K562 (cell line): Measurements from ENCODE around the gene NFIC. TPM values are rescaled to one million over a fixed set of nuclear protein-coding genes. Genes with fewer than 3 reads are reported as not detected.

Experiments used
- CC2D1A ChIP-seq: fragments of 450-650 bp; IDR thresholded peaks from 2 replicates; pipeline ENCODE4 v1.6.1; 2017; ENCODE audit warnings: mild to moderate bottlenecking
- CEBPG ChIP-seq, 3 experiments: fragments of 200-800 bp in 1 of 3; sonication (Bioruptor generic) in 1 of 3; sonication (generic) in 1 of 3; formaldehyde crosslinking in 1 of 3; IDR thresholded peaks in 2 of 3; conservative IDR thresholded peaks in 1 of 3; 2 replicates each; pipeline versions ENCODE4 v1.6.1 to v1.8.0; 2016 to 2022; ENCODE audit warnings: missing compliant biosample characterization in 2 of 3, missing genetic modification characterization in 2 of 3, mild to moderate bottlenecking in 1 of 3, missing genetic modification reagents in 1 of 3
- ZNF232 ChIP-seq: sonication (generic); formaldehyde crosslinking; IDR thresholded peaks from 2 replicates; pipeline ENCODE4 v1.8.0; 2022; ENCODE audit warnings: mild to moderate bottlenecking, missing genetic modification reagents
- ZSCAN29 ChIP-seq: fragments of 450-650 bp; IDR thresholded peaks from 2 replicates; pipeline ENCODE4 v1.6.1; 2017
- polyA plus RNA-seq, 8 experiments: library from polyadenylated mRNA; depleted of rRNA in 4 of 8; stranded (reverse) in 5 of 8; unstranded in 3 of 8; fragments of >200 nt; fragmentation: Nextera tagmentation in 2 of 8; fragmentation: Illumina TruSeq in 1 of 8; extraction: Ambion mirVana in 2 of 8; extraction: Trizol in 1 of 8; gene quantifications; 2 replicates each; pipeline versions ENCODE4 v1.2.1 to v1.2.3, GENCODE V29; 2011 to 2014; ENCODE audit warnings: inconsistent platforms in 1 of 8, missing spikeins in 1 of 8
- total RNA-seq, 7 experiments: library from RNA; depleted of rRNA in 6 of 7; stranded (reverse); fragments of >200 nt in 6 of 7; fragmentation: Illumina TruSeq in 2 of 7; extraction: Trizol in 2 of 7; gene quantifications; 2 replicates each; pipeline versions ENCODE4 v1.2.1 to v1.2.3, GENCODE V29; 2011 to 2021; ENCODE audit warnings: low replicate concordance in 1 of 7
- TF ChIP-seq, protein P1 (sequence below): fragments of 200-800 bp; sonication (Bioruptor generic); IDR thresholded peaks from 2 replicates; pipeline ENCODE4 v1.6.1; 2016; ENCODE audit warnings: missing genetic modification characterization, missing compliant biosample characterization

NFIC gene
- total and polyA plus RNA-seq, 9 of the 15 experiments (the other 6 are each of a cell fraction or from before 2014, with no cell fraction given): 0.71 to 62.1 (median 6.9) TPM

DNA sequence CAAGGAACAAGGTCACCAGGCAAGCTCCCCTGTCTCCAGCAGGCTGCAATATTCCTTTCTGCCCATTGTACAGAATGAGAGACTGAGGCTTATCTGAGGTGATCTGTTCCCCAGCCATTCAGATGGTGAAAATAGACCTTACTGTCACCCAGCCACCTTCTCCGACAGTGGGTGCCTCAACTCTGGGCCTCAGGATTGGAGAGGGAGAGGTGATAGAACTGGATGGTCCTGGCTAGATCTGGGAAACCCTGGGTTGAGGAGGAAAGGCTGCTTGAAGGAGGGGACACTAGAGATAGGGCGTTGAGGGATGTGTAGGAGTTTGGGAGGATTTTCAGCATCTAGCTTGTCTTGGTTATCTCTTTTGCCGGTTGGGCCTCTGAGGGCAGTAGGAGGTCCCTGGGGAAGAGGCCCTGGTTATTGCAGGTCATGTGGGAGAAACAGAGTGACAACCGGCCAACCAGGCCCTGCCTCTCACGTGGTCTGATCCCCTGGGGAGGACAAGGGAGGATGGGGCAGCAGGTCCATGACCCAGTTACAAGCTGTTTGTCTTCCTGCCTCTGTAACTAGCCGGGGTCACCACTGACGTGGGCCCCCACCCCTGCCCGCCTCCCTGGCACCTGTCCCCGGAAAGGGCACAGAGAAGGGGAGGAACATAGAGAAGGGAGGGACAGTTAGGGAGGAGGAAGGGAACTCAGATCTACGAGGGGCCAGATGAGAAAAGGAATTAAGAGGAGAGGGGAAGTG is 8.2 kb downstream of the NFIC start (continued):
- TF ChIP-seq, protein P1, sequence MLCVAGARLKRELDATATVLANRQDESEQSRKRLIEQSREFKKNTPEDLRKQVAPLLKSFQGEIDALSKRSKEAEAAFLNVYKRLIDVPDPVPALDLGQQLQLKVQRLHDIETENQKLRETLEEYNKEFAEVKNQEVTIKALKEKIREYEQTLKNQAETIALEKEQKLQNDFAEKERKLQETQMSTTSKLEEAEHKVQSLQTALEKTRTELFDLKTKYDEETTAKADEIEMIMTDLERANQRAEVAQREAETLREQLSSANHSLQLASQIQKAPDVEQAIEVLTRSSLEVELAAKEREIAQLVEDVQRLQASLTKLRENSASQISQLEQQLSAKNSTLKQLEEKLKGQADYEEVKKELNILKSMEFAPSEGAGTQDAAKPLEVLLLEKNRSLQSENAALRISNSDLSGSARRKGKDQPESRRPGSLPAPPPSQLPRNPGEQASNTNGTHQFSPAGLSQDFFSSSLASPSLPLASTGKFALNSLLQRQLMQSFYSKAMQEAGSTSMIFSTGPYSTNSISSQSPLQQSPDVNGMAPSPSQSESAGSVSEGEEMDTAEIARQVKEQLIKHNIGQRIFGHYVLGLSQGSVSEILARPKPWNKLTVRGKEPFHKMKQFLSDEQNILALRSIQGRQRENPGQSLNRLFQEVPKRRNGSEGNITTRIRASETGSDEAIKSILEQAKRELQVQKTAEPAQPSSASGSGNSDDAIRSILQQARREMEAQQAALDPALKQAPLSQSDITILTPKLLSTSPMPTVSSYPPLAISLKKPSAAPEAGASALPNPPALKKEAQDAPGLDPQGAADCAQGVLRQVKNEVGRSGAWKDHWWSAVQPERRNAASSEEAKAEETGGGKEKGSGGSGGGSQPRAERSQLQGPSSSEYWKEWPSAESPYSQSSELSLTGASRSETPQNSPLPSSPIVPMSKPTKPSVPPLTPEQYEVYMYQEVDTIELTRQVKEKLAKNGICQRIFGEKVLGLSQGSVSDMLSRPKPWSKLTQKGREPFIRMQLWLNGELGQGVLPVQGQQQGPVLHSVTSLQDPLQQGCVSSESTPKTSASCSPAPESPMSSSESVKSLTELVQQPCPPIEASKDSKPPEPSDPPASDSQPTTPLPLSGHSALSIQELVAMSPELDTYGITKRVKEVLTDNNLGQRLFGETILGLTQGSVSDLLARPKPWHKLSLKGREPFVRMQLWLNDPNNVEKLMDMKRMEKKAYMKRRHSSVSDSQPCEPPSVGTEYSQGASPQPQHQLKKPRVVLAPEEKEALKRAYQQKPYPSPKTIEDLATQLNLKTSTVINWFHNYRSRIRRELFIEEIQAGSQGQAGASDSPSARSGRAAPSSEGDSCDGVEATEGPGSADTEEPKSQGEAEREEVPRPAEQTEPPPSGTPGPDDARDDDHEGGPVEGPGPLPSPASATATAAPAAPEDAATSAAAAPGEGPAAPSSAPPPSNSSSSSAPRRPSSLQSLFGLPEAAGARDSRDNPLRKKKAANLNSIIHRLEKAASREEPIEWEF (CRISPR knock-in tag): no peak
- TF ChIP-seq ZNF232 (CRISPR knock-in tag) (no peak), ZSCAN29 (0 out of 2 replicates have a peak, but pooled peaks have one; percentile 15), CC2D1A (peak; percentile 79; the same call in 1 of the 2 replicates), CEBPG (CRISPR knock-in tag; IDR thresholded peaks at IDR 0.05) (no peak), CEBPG (tag; conservative IDR thresholded peaks at IDR 0.05 in 1 of 2, IDR thresholded peaks at IDR 0.05 in 1 of 2) (no peak)
